ENCODE measurements around the gene PTPN9.

DNA sequence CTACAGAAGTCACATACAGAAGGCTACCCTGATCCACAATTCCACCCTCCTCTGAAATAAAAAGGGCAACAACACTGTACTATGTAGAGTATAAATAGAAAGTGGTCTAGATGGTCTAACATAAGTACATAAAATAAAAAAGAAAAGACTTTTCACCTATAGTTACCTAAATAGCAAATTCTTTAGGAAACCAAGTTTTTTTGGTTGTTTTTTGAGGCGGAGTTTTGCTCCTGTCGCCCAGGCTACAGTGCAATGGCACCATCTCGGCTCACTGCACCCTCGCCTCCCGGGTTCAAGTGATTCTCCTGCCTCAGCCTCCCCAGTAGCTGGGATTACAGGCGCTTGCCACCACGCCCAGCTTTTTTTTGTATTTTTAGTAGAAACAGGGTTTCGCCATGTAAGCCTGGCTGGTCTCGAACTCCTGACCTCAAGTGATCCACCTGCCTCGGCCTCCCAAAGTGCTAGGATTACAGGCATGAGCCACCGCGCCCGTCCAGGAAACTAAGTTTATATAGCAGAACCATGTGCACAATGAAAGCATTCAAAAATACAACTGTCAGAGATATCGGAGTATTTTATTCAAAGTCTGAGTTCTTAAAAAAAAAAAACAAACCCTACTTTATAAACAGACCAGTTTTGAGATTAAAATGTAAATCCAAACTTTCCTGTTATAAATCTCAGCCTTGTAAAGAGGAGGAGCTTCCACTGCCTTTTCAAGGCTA, 129.4 kb downstream of the PTPN9 start:
- TF ChIP-seq POLR2A (IDR thresholded peaks at IDR 0.05; ENCODE audit: low read depth, low read length) = no peak
- no peak for TF ChIP-seq POLR2AphosphoS5 (IDR thresholded peaks at IDR 0.05; ENCODE audit: low read depth, low read length)
- no peak for TF ChIP-seq TAF1 (IDR thresholded peaks at IDR 0.05; ENCODE audit: low read depth, low read length)
- TF ChIP-seq PAX5 (IDR thresholded peaks at IDR 0.05; ENCODE audit: insufficient read depth, low read length, severe bottlenecking) = no peak

Data from GM12891 (cell line).